Bronchial epithelial cell (primary cell): ENCODE results near the gene R3HDM1. TPM values are rescaled to one million over a fixed set of nuclear protein-coding genes. Genes with fewer than 3 reads are reported as not detected.
A peak's percentile ranks its signal among the peaks of the same experiment; 100 is the strongest.

ENCODE experiments used
- DNase-seq: peaks from one replicate; pipeline ENCODE4 v3.0.0-alpha.2; 2010; ENCODE audit warnings: low read depth
- FAIRE-seq: peaks from 2 replicates; lab custom pipeline; 2011; peaks lifted over from hg19 to GRCh38; lab: Jason Lieb, UNC
- H3K27me3 ChIP-seq: 2 replicates; pipeline ENCODE4 v1.5.1; 2011; ENCODE audit warnings: low read length; ENCODE audit not compliant: control insufficient read depth, insufficient read depth
- H3K36me3 ChIP-seq: 2 replicates; pipeline ENCODE4 v1.5.1; 2011; ENCODE audit warnings: low read length; ENCODE audit not compliant: control insufficient read depth, insufficient read depth
- H3K4me3 ChIP-seq: 2 replicates; pipeline ENCODE4 v1.5.1; 2011; ENCODE audit warnings: mild to moderate bottlenecking, low read depth, low read length, control low read depth
- CTCF ChIP-seq: IDR thresholded peaks from 2 replicates; pipeline ENCODE4 v1.5.1; 2011; ENCODE audit warnings: mild to moderate bottlenecking, moderate library complexity, low read length, control low read depth, inconsistent platforms; ENCODE audit not compliant: insufficient read depth, severe bottlenecking
- total RNA-seq: library from RNA; depleted of rRNA; stranded (reverse); fragments of >200 nt; gene quantifications from 2 replicates; pipeline ENCODE4 v1.2.1, GENCODE V29; 2014

Gene R3HDM1
- total RNA-seq, 1 donor from 2014 or later: 3.7 TPM

DNA sequence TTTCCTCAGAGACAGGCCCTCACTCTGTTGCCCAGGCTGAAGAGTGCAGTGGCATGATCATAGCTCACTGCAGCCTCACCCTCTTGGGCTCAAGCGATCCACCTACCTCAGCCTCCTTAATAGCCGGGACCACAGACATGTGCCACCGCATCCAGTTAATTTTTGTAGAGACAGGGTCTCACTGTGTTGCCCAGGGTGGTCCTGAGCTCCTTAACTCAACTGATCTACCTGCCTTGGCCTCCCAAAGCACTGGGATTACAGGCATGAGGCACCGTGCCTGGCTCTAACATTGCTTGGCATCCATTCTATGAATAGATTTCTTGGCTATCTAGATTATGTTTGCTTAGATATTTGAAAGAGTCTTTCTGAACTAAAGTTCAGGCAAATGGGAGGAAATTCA, 21.6 kb downstream of the R3HDM1 start:
- no peak overlapping the region for H3K4me3 ChIP-seq
- DNase-seq: no peak
- TF ChIP-seq CTCF: no peak
- H3K36me3 ChIP-seq: no peaks in the 10 kb centered on the region
- FAIRE-seq: no peak
- H3K27me3 ChIP-seq: no peaks in the 10 kb centered on the region

DNA sequence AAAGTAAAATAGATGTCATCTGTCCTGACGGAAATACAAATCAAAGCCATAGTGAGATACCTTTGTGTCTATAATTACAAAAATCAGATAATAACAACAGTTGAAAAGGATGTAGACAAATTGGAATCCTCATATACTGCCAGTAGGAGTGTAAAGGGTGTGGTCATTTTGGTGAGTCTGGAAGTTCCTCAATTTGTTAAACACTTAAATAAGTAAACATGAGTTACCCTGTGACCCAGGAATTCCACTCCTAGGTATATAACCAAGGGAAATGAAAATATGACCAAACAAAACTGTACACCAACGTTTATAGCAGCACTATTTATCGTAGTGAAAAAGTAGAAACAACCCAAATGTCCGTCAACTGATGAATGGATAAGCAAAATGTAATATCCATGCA, 24.0 kb downstream of the R3HDM1 start:
- FAIRE-seq (no peak), DNase-seq (no peak)
- Histone ChIP-seq H3K27me3 (no peaks in the 10 kb centered on the region), H3K4me3 (no peak overlapping the region), H3K36me3 (no peaks in the 10 kb centered on the region)
- TF ChIP-seq CTCF: no peak

- DNase-seq (no peak), FAIRE-seq (no peak)
- H3K4me3 ChIP-seq: no peak overlapping the region
- TF ChIP-seq CTCF: no peak
- no peaks in the 10 kb centered on the region for H3K27me3 ChIP-seq
- H3K36me3 ChIP-seq: no peaks in the 10 kb centered on the region
Measured at GRCh38 chr2:135557530-135557929, 26.2 kb downstream of the R3HDM1 start.

GRCh38 chr2:135561925-135562324, 30.6 kb downstream of the R3HDM1 start:
- H3K36me3 ChIP-seq: peaks cover 5% of the 10 kb centered on the region
- H3K4me3 ChIP-seq: no peak overlapping the region
- FAIRE-seq: no peak
- DNase-seq: no peak
- no peaks in the 10 kb centered on the region for H3K27me3 ChIP-seq
- no peak for TF ChIP-seq CTCF

GRCh38 chr2:135563793-135564192, 32.5 kb downstream of the R3HDM1 start:
- Histone ChIP-seq H3K4me3 (no peak overlapping the region), H3K27me3 (no peaks in the 10 kb centered on the region), H3K36me3 (peaks cover 5% of the 10 kb centered on the region)
- no peak for TF ChIP-seq CTCF
- DNase-seq (peak; percentile 59), FAIRE-seq (no peak)

DNA sequence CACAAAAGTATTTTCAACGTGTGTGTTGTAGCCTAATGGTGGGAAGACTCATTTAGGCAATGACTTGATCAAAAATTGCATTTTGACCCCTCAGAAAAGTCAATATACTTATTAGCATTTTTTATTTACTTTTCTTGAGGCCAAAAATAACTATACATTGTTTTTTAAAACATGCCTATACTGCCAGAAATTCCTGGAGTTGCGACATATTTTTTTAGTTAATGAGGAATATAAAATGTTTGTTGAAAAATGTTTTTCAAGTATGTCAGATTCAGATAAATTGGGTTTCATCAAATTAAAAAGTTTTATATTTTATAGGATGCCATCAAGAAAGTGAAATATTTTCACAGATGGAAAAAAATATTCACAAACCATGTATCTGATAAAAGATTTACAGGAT, 39.6 kb downstream of the R3HDM1 start:
- H3K27me3 ChIP-seq: no peaks in the 10 kb centered on the region
- no peak for FAIRE-seq
- H3K36me3 ChIP-seq: peaks cover 4% of the 10 kb centered on the region
- DNase-seq: no peak
- no peak overlapping the region for H3K4me3 ChIP-seq
- TF ChIP-seq CTCF: no peak
